Left lung (tissue), 10 donors: ENCODE results near the gene DENND1A. TPM values are rescaled to one million over a fixed set of nuclear protein-coding genes. Genes with fewer than 3 reads are reported as not detected.

Experiments
- ATAC-seq: fragments of 200-7000 bp; cut with Tn5 transposase; one replicate; pipeline ENCODE4 v1.9.1; 2020; ENCODE audit warnings: moderate library complexity
- DNase-seq, 4 donors: peaks; one replicate each; pipeline ENCODE4 v3.0.0-alpha.2; 2013 to 2020
- H3K27ac ChIP-seq, 2 donors: fragments of 200-600 bp; sonication (generic) in 1 of 2; one replicate each; pipeline versions ENCODE4 v1.5.0 to v1.8.0; 2020 to 2021
- H3K27me3 ChIP-seq, 2 donors: fragments of 200-600 bp; sonication (generic) in 1 of 2; one replicate each; pipeline versions ENCODE4 v1.5.0 to v1.8.0; 2020 to 2021
- H3K36me3 ChIP-seq, 2 donors: fragments of 200-600 bp; sonication (generic) in 1 of 2; one replicate each; pipeline versions ENCODE4 v1.5.0 to v1.8.0; 2020 to 2021
- H3K4me1 ChIP-seq, 2 donors: fragments of 200-600 bp; one replicate each; pipeline ENCODE4 v1.8.0; 2021
- H3K4me3 ChIP-seq, 2 donors: fragments of 200-600 bp; sonication (generic) in 1 of 2; one replicate each; pipeline versions ENCODE4 v1.5.0 to v1.8.0; 2020 to 2021; ENCODE audit warnings: mild to moderate bottlenecking in 1 of 2
- H3K9me3 ChIP-seq, 2 donors: fragments of 200-600 bp; sonication (generic) in 1 of 2; one replicate each; pipeline versions ENCODE4 v1.5.0 to v1.8.0; 2020 to 2021
- CTCF ChIP-seq, 2 donors: fragments of 200-600 bp; sonication (generic) in 1 of 2; IDR thresholded peaks; one replicate each; pipeline versions ENCODE4 v1.5.0 to v1.8.0; 2021; ENCODE audit warnings: antibody characterized with exemption in 2 of 2
- intact Hi-C, 2 donors: fragments of 100-400 bp; cut with DNase I; formaldehyde crosslinking; loops; one replicate each; pipeline versions ENCODE4 v1.11.2 to v1.14.2; 2022
- polyA plus RNA-seq, 6 donors: library from polyadenylated mRNA; unstranded; fragments of 120-200 nt; gene quantifications; one replicate each; pipeline ENCODE4 v1.2.1, GENCODE V29; 2013; ENCODE audit not compliant: insufficient read length in 6 of 6
- total RNA-seq, 2 donors: library from RNA; stranded (reverse); fragmentation: NEBNext Ultra II Directional; extraction: Animal tissue kit (Norgen Biotek cat#: 25700); gene quantifications; one replicate each; pipeline ENCODE4 v1.2.1, GENCODE V29; 2021
- donor health status: DM: no; HTN: yes; CAD: no.
- donor health status: DM: no; HTN: no; CAD: no.

The DENND1A gene
- total and polyA plus RNA-seq, 8 donors, result 8.3 to 23.2 (median 9.7) TPM

GRCh38 chr9:123685489-123686083 lies 244.3 kb downstream of the DENND1A start:
- peaks cover 6 to 7% of the 10 kb centered on the region in 2 donors for H3K4me1 ChIP-seq
- no peaks in the 10 kb centered on the region for H3K9me3 ChIP-seq
- no peak for TF ChIP-seq CTCF (IDR thresholded peaks at IDR 0.05)
- H3K4me3 ChIP-seq, result no peak overlapping the region
- no peaks in the 10 kb centered on the region for H3K27me3 ChIP-seq
- ATAC-seq (no peak), DNase-seq (no peak)
- intact Hi-C loops, result no loop called here
- H3K36me3 ChIP-seq, result no peaks in the 10 kb centered on the region
- no peak overlapping the region for H3K27ac ChIP-seq

- H3K9me3 ChIP-seq, result no peaks in the 10 kb centered on the region
- H3K27ac ChIP-seq, result no peak overlapping the region
- H3K4me1 ChIP-seq, result peaks cover 6 to 12% of the 10 kb centered on the region in 2 donors
- no peak for TF ChIP-seq CTCF (IDR thresholded peaks at IDR 0.05)
- H3K4me3 ChIP-seq, result no peak overlapping the region
- ATAC-seq (no peak), DNase-seq (no peak)
- H3K36me3 ChIP-seq, result no peaks in the 10 kb centered on the region
- intact Hi-C loops, result no loop called here
- no peaks in the 10 kb centered on the region for H3K27me3 ChIP-seq
Measured at GRCh38 chr9:123684393-123685149, 245.4 kb downstream of the DENND1A start.

- H3K4me1 ChIP-seq, result peaks cover 16 to 28% of the 10 kb centered on the region in 2 donors
- H3K9me3 ChIP-seq, result no peaks in the 10 kb centered on the region
- intact Hi-C loops, result no loop called here
Measured at GRCh38 chr9:123682746-123683145, 247.2 kb downstream of the DENND1A start.

GRCh38 chr9:123680352-123680751 lies 249.6 kb downstream of the DENND1A start:
- ATAC-seq (no peak), DNase-seq (no peak)
- TF ChIP-seq CTCF (IDR thresholded peaks at IDR 0.05), result no peak
- no peaks in the 10 kb centered on the region for H3K27me3 ChIP-seq
- intact Hi-C loops, result no loop called here
- peaks cover 10 to 24% of the 10 kb centered on the region in 2 donors for H3K4me1 ChIP-seq
- H3K9me3 ChIP-seq, result no peaks in the 10 kb centered on the region
- no peak overlapping the region for H3K4me3 ChIP-seq
- peaks cover 0 to 3% of the 10 kb centered on the region in 2 donors for H3K36me3 ChIP-seq
- H3K27ac ChIP-seq, result no peak overlapping the region

More at GRCh38 chr9:123682746-123683145, 247.2 kb downstream of the DENND1A start:
- Histone ChIP-seq H3K36me3 (no peaks in the 10 kb centered on the region), H3K27me3 (no peaks in the 10 kb centered on the region), H3K4me3 (no peak overlapping the region), H3K27ac (no peak overlapping the region)
- no peak for ATAC-seq
- DNase-seq, result no peak
- TF ChIP-seq CTCF (IDR thresholded peaks at IDR 0.05), result no peak

GRCh38 chr9:123679330-123679987 lies 250.5 kb downstream of the DENND1A start:
- Histone ChIP-seq H3K4me1 (peaks cover 10 to 24% of the 10 kb centered on the region in 2 donors), H3K27me3 (no peaks in the 10 kb centered on the region), H3K9me3 (no peaks in the 10 kb centered on the region), H3K36me3 (peaks cover 0 to 5% of the 10 kb centered on the region in 2 donors), H3K27ac (no peak overlapping the region), H3K4me3 (no peak overlapping the region)
- ATAC-seq, result peak; percentile 9
- no peak for TF ChIP-seq CTCF (IDR thresholded peaks at IDR 0.05)
- intact Hi-C loops, result no loop called here
- DNase-seq, result peak in 1 of 4 donors; percentile 23
